ENCODE data around the gene CELSR1.

- TF ChIP-seq CTCF (IDR thresholded peaks at IDR 0.05; ENCODE audit: low read length) (no peak), EZH2 (optimal IDR thresholded peaks at IDR 0.05; ENCODE audit: low read depth, low read length) (no peak), EZH2phosphoT487 (IDR thresholded peaks at IDR 0.05; ENCODE audit: low read length) (no peak)
Measured at GRCh38 chr22:46366327-46366731, 171.1 kb downstream of the CELSR1 start.
